ENCODE data around the gene KRTAP5-7. TPM values are rescaled to one million over a fixed set of nuclear protein-coding genes. Genes with fewer than 3 reads are reported as not detected.
A peak's percentile ranks its signal among the peaks of the same experiment; 100 is the strongest.
"Not testable (repeated sequence)": the region's sequence is repeated elsewhere in the genome, so short reads cannot be mapped to it uniquely, and the experiment has no call there.

KRTAP5-7 gene
- total RNA-seq, 1 donor from 2014 or later = not detected

DNA sequence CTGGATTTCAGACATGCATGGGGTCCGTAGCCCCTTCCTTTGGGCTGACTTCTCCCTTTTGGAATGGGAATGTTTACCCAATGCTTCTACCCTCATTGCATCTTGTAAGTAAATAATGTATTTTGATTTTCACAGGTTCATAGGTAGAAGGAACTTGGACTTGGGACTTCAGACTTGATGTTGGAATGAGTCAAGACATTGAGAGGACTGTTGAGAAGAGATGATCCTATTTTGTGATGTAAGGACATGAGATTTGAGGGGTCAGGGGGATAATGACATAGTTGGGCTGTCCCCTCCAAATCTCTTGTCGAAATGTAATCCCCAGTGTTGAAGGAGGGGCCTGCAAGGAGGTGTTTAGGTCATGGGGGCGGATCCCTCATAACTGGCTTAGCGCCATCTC lies 37.4 kb downstream of the KRTAP5-7 start:
- no peak for DNase-seq

DNA sequence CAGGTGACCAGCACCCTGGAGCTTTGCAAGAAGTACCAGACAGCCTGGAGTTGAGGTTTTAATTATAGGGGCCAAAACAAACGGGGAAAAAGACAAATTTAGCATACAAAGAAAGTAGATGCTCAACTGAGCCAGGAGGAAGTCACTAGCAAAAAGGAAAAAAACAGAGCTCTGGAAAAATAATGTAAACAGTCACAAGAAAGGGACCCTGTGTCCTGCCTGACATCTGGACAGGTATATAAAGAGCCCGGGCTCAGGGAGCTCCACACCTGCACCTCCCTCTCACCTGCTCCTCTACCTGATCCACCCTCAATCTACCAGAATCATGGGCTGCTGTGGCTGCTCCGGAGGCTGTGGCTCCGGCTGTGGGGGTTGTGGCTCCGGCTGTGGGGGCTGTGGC lies 38.2 kb downstream of the KRTAP5-7 start, which contains the start of gene KRTAP5-10:
KRTAP5-10 (plus strand) TSS at position 301 of the 400 bp plus-strand sequence; CDS start at position 326, 25 bp downstream.
- no peak for DNase-seq

DNA sequence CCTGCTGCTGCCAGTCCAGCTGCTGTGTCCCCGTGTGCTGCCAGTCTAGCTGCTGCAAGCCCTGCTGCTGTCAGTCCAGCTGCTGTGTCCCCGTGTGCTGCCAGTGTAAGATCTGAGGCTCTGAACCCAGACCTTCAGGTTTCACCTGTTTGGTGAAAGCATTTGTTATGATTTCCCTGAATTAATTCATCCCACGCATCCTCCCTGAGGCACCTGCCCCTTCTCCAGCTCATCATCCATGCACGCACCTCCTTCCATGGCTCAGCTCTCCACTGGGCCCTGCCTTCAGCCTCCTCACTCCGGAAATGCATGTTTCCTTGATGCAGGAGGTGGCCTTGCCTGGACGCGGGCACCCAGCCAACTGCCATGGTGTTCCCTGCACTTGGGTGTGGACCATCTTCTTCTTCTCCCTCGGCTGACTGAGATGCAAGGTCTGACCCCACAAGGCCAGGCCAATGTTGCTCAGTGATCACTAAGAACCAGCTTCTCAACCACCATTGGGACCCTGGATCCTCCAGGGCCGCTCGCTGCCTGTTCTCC lies 39.1 kb downstream of the KRTAP5-7 start:
- peak; percentile 31 for DNase-seq

DNA sequence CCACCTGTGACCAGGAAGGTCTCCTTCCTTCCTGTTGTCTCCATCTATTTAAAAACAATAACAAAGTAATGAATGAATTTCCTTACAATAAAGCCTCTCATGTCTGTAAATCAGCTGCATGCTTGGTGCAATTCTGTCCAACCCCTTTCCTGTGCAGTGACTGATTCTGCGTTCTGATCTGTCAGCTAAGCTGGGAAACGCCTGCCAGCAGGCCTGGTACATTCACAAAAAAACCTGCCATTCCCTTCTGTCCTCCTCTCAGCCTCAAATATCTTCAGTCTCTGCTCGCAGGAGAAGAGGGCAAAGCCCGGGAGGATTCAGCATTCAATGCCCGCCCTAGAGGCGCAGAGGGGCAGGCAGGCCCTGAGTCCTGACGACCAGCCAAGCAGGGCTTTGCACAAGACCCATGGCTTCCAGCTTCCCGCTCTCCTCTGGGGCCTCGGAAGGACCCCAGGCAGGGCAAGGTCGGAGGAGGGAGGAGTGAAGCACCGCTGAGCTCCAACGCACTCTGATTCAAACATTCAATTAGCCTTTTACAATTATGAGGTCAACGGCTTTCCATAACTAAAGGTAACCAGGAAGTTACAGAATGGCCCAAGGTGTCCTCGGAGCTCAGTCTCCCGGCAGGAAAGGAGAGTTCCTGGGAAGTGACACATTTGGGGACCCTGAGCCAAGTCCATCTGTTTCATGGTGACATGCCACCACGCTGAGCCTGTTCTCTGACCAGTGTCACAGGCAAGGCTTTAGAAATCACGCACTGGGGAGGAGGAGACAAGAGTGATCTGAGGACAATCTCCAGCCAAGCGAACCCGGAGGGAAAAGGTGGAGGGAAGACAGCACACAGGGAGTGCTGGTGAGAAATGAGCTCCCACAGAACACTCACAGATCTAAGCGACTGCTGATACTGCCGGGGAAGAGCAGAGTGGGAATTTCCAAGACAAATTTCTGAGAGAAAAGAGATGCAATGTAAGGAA lies 39.8 kb downstream of the KRTAP5-7 start:
- DNase-seq = not testable (repeated sequence)

DNA sequence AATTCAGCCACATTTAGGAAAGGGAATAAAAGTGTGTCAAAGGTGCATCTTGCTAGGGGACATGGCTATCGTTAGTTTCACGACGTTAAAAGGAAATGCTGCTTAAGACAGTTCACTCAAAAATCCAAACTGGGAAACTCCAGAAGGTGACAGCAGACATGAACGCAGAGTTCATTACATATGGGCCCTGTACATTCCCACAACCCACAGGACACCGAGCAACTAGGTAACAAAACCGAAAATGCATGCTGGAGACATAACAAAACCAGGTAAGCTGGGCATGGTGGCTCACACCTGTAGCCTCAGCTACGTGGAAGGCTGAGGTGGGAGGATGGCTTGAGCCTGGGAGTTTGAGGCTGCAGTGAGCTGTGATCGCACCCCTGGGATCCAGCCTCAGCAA lies 40.6 kb downstream of the KRTAP5-7 start:
- not testable (repeated sequence) for DNase-seq

DNA sequence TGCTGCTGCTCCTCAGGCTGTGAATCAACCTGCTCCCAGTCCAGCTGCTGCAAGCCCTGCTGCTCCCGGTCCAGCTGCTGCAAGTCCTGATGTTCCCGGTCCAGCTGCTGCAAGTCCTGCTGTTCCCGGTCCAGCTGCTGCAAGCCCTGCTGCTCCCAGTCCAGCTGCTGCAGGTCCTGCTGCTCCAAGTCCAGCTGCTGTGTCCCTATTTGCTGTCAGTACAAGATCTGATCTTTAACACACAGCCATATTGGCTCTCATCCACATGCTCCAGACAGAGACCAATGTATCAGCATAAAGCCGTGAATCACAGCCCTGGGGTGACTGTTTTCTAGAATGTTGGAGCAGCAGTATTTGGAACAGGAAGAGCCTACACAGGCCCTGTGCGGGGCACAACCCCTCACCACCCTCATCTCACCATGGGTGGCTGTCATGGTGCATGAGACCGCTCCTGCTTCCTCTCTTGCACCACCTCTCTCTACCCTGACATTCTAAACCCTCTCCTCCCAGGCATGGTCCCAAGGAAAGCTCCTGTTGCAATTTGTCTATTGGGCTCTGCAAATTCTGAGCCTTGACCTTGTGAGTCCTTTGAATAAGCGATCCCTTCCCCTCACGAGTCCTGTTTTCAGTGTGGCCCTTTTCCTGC lies 41.8 kb downstream of the KRTAP5-7 start:
- peak; percentile 84 for DNase-seq

DNA sequence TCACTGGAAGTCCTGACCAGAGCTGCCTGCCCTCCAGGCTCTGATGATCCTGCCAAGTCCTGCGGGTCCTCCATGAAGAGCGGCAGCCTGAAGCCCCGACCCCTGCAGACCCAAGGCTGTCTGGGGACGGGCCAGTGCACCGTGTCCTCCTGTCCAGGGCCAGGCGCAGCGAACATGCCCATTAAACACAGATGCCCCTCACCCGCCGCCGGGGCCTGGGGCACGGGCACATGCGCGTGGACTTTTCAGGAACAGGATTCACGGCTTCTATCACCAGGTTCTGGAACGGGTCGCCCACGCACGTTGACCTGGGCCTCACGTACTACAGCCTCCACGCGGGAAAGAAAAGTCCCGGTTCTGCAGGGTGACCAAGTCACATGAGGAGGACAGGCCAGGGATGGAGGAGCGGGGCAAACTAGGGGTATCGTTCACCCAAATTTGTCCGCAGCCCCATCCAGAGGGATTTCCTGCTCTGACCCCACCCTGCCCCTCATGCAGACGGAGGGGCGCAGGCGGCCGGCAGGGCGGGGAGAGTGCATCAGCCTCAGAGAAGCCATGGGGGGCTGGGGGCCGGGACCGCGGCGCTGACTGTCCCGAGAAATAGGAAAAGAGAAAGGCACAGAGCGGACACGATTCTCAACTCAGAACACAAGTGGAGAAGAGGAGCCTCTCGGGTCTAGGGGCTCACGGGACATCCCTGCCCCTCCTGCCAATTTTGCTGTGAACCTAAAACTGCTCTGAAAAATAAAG lies 44.2 kb downstream of the KRTAP5-7 start:
- DNase-seq = not testable (repeated sequence)

DNA sequence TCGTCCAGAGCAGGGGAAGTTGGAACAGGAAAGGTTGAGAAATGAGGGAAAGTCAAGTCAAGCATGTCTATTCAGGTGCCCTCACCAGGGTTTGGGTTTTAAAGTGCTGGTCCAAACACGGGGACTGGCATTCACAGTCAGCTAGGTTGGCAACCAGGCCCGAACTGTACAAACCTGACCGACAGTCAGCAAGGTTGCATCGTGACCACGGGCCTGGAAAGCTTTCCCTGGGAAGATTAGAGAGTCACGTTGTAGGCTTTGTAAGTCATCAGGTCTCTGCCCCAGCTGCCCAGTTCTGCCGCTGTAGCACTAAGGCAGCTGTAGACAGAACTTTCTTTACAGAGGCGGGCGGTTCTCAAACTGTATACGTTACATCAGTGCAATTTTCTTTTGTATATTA lies 45.7 kb downstream of the KRTAP5-7 start:
- no peak for DNase-seq

DNA sequence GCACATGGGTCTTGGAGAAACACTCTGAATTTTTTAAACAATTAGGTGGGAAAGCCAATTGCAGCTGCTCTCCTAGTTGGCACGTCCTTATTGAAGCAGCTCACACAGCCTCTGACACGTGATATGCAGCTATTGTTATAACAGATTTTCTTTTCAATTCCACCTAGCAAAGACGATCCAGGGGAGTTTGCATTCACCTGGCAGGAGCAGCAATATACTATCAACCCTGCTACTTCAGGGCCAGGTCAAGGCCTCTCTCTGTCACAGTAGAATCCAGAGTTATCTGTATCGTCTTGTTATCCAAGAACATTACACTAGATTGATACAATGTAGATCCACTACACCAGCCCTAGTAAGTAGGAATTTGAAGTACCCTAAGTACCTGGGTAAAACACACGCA lies 47.4 kb downstream of the KRTAP5-7 start:
- DNase-seq = no peak

DNA sequence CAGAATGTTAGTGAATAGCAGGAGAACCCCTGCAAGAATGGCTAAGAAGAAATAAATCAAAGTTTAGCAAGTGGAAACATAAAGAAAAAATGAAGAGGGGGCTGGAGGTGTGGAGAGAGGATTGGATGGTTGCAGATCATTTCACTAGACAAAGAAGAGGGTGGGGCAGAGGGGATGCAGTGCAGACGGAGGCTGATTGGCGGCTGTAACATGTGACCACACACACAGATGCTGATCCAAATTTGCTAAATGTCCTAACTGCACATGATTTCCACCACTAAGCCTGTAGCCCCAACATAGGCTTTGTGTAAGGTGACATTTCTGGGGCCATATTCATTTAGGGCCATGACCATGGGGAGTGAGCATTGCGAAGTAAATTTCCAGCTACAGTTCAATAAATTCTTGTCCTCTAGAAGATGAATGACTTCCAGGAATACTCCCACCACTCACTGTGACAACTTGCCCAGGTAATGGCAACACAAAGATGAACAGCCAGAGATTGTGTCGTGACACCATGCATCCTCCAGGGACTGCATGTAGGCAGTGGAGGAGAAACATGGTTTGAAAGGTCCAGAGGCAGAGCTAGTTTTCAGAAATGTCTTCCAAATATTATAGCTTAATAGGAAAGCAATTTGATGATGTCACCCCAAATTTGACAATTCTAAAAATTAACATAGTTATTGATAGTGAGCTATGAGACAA lies 48.8 kb downstream of the KRTAP5-7 start:
- DNase-seq = no peak

DNA sequence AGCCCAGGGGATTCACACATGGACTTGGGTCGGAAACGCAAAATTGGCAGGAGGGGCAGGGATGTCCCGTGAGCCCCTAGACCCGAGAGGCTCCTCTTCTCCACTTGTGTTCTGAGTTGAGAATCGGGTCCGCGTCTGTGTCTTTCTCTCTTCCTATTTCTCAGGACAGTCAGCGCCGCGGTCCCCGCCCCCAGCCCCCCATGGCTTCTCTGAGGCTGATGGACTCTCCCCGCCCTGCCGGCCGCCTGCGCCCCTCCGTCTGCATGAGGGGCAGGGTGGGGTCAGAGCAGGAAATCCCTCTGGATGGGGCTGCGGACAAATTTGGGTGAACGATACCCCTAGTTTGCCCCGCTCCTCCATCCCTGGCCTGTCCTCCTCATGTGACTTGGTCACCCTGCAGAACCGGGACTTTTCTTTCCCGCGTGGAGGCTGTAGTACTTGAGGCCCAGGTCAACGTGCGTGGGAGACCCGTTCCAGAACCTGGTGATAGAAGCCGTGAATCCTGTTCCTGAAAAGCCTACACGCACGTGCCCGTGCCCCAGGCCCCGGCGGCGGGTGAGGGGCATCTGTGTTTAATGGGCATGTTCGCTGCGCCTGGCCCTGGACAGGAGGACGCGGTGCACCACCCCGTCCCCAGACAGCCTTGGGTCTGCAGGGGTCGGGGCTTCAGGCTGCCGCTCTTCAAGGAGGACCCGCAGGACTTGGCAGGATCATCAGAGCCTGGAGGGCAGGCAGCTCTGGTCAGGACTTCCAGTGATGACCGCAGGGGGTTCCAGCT lies 49.8 kb downstream of the KRTAP5-7 start:
- not testable (repeated sequence) for DNase-seq

DNA sequence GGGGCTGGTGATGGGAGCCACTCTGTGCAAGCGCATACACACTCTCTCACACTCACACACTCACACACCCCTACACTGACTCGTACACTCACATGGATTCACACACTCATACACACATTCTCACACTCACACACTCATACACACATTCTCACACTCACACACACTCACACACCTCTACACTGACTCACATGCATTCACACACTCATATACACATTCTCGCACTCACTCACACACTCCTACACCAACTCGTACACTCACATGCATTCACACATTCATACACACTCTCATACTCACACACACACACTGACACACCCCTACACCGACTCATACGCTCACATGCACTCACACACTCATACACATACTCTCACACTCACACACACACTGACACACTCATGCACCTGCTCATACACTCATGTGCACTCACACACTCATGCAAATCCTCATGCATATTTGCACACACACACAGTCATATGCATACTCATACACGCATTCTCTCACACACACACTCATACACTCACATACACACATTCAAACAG lies 50.5 kb downstream of the KRTAP5-7 start:
- DNase-seq = no peak

Small RNA genes within 50 kb of the gene (small RNA-seq; reads per million reads assigned to genes)
- gene AP000867.1 (ENCODE audit: low replicate concordance) = not detected

Other genes starting within 250 kb of the KRTAP5-7 start
- 9.9 TPM for gene DHCR7, start 78.9 kb upstream of the KRTAP5-7 start, total RNA-seq
- 58.9 TPM for gene NADSYN1, start 74.1 kb upstream of the KRTAP5-7 start, total RNA-seq
- gene KRTAP5-8, start 10.8 kb downstream of the KRTAP5-7 start, total RNA-seq = not detected
- not detected for gene KRTAP5-9, start 21.2 kb downstream of the KRTAP5-7 start, total RNA-seq
- not detected for gene KRTAP5-10, start 38.3 kb downstream of the KRTAP5-7 start, total RNA-seq
- not detected for gene KRTAP5-11, start 55.6 kb downstream of the KRTAP5-7 start, total RNA-seq